ENCODE data around the gene PTGES3.
"Not testable (repeated sequence)": the region's sequence is repeated elsewhere in the genome, so short reads cannot be mapped to it uniquely, and the experiment has no call there.

The PTGES3 gene

DNA sequence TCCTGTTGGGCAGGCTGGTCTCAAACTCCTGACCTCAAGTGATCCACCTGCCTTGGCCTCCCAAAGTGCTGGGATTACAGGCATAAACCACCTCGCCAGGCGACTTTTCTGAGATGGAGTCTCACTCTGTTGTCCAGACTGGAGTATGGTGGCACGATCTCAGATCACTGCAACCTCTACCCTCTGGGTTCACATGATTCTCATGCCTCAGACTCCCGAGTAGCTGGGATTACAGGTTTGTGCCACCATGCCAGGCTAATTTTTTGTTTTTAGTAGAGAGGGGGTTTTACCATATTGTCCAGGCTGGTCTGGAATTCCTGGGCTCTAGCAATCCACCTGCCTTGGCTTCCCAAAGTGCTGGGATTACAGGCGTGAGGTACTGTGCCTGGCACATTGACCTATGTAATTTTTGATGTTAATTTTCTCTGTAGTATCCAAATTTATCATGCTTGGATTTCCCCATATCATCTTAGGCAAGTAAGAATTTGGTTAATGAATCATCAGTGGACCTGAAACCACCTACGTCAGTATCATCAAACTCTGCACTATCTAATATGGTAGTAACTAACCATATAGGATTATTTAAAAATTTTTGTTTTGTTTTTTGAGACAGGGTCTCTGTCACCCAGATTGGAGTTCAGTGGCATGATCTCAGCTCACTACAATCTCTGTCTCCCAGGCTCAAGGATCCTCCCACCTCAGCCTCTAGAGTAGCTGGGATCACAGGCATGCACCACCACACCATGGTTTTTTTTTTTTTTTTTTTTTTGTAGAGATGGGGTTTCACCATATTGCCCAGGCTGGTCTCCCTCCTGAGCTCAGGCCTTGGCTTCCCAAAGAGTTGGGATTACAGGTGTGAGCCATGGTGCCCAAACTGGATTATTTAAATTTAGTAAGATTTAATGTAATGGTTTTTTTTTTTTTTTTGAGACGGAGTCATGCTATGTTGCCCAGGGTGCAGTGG, 30.4 kb downstream of the PTGES3 start:
- H3K27me3 Mint-ChIP-seq (ENCODE audit: low read depth): no peaks in the 10 kb centered on the region
- H3K4me3 Mint-ChIP-seq: no peak overlapping the region
- DNase-seq (ENCODE audit: low spot score): peak; percentile 20
- peaks cover 28% of the 10 kb centered on the region for H3K36me3 Mint-ChIP-seq (ENCODE audit: low read depth)
- H3K9me3 Mint-ChIP-seq: peaks cover 19% of the 10 kb centered on the region
- H3K27ac Mint-ChIP-seq: no peak overlapping the region
- peaks cover 2% of the 10 kb centered on the region for H3K4me1 Mint-ChIP-seq (ENCODE audit: low read depth)

DNA sequence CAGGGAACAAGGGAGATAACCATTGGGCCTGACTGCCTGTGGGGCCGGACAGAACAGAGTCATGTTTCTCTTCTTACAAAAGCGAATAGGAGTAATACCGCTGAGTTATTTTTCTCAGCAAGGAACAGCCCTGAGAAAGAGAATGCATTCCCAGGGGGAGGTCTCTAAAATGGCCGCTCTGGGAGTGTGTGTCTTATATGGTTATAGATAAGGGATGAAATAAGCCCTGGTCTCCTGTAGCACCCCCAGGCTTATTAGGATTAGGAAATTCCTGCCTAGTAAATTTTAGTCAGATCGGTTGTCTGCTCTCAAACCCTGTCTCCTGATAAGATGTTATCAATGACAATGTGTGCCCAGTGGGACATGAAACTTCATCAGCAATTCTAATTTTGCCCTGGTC, 34.3 kb downstream of the PTGES3 start:
- not testable (repeated sequence) for H3K4me1 Mint-ChIP-seq (ENCODE audit: low read depth); H3K4me3 Mint-ChIP-seq; H3K27ac Mint-ChIP-seq; DNase-seq (ENCODE audit: low spot score); H3K27me3 Mint-ChIP-seq (ENCODE audit: low read depth)
- Mint-ChIP-seq H3K9me3 (peaks cover 21% of the 10 kb centered on the region), H3K36me3 (ENCODE audit: low read depth) (peaks cover 18% of the 10 kb centered on the region)

DNA sequence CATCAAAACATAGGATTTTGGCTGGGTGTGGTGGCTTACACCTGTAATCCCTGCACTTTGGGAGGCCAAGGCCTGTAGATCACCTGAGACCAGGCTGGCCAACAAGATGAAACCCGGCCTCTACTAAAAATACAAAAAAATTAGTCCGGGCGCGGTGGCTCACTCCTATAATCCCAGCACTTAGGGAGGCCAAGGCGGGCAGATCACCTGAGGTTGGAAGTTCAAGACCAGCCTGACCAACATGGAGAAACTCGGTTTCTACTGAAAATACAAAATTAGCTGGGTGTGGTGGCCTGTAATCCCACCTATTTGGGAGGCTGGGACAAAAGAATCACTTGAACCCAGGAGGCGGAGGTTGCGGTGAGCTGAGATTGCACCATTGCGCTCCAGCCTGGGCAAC, 40.1 kb downstream of the PTGES3 start:
- not testable (repeated sequence) for DNase-seq (ENCODE audit: low spot score); H3K27ac Mint-ChIP-seq; H3K9me3 Mint-ChIP-seq; H3K4me3 Mint-ChIP-seq; H3K27me3 Mint-ChIP-seq (ENCODE audit: low read depth)
- peaks cover 19% of the 10 kb centered on the region for H3K4me1 Mint-ChIP-seq (ENCODE audit: low read depth)
- peaks cover 27% of the 10 kb centered on the region for H3K36me3 Mint-ChIP-seq (ENCODE audit: low read depth)

DNA sequence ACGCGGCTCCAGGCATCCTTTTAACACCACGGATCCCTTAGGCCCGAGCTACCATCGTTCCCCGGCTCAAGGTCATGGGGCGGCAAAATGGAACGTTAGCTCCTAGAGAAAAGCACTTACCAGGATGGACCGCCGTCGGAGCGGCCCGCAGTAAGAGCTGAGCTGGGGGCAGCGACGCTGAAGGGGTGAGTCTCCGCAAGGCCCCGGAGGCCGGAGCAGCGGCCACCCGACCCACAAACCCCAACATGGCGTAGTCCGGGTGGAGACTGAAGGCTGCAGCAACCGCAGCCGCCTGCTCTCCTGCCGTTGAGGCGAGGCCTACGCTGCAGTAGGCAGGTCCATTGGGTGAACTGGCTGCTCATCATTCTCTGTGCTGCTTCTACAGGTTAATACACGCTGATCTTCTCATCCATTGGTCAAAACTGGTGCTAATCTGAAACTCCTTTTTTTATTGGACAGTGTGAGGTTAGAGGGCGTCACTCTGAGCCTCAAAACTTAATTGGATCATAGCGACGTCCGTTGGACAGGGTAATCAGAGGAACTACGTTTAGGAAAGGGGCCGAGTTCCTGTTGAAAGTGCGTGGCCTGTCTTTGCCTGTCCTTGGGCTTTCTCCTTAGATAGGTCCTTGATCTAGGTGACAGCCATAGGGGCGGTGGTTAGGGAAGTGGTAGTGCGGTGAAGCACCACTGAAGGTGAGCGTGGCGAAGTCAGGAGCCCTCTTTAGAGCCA, 42.2 kb downstream of the PTGES3 start, which contains the start of gene ATP5F1B:
Gene ATP5F1B (minus strand): TSS at position 268 of the 730 bp plus-strand sequence. CDS start 21 bp downstream, at position 247.
- Mint-ChIP-seq H3K36me3 (ENCODE audit: low read depth) (peaks cover 33% of the 10 kb centered on the region), H3K4me1 (ENCODE audit: low read depth) (peaks cover 28% of the 10 kb centered on the region), H3K4me3 (peak within 1 kb of the TSS; percentile 81), H3K9me3 (no peaks in the 10 kb centered on the region), H3K27ac (peak within 1 kb of the TSS; percentile 94), H3K27me3 (ENCODE audit: low read depth) (no peaks in the 10 kb centered on the region)
- DNase-seq (ENCODE audit: low spot score): peak; percentile 94

DNA sequence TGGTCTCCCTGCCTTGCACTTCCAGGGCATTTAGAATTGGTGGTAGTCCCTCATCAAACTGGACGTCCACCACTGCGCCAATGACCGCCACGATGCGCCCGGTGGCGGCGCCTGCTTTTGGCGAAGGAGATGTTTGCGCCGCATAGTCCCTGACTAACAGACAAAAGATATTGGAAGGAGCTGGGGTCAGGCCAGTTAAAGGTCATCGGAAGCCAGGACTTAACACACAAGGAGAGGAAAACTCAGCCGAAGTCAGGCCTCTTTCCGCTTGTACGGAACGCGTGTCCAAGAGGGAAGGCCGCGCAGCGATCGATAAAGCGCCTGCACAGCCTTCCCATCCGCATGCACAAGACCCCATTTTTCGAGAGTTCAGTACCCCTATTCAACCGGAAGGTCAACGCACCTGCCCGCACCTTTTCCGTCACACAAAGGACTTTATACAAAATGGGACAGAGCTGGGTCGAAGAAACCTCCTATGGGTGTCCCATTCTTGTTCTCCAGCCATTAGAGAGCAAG, 42.8 kb downstream of the PTGES3 start:
- Mint-ChIP-seq H3K36me3 (ENCODE audit: low read depth) (peaks cover 38% of the 10 kb centered on the region), H3K4me3 (peak overlapping the region; percentile 81), H3K27me3 (ENCODE audit: low read depth) (no peaks in the 10 kb centered on the region), H3K4me1 (ENCODE audit: low read depth) (peaks cover 28% of the 10 kb centered on the region), H3K9me3 (no peaks in the 10 kb centered on the region), H3K27ac (peak overlapping the region; percentile 94)
- DNase-seq (ENCODE audit: low spot score): no peak

DNA sequence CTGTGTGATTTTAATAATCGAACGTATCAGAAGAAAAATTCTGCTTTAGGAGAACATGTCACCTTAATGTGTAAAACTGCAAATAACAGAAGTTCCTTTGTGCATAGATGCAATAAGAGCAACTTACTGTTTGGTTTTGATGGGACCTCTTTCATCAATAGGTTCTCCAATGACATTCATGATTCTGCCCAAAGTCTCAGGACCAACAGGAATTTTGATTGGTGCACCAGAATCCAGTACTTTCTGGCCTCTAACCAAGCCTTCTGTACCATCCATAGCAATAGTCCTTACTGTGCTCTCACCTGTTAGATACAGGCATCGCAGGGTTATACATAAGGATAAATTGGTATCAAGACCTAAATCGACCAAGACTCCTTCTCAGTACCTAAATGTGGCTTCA, 43.4 kb downstream of the PTGES3 start:
- Mint-ChIP-seq H3K27me3 (ENCODE audit: low read depth) (no peaks in the 10 kb centered on the region), H3K36me3 (ENCODE audit: low read depth) (peaks cover 42% of the 10 kb centered on the region), H3K4me3 (peak overlapping the region; percentile 81), H3K27ac (peak overlapping the region; percentile 94), H3K9me3 (no peaks in the 10 kb centered on the region), H3K4me1 (ENCODE audit: low read depth) (peaks cover 28% of the 10 kb centered on the region)
- DNase-seq (ENCODE audit: low spot score): no peak

DNA sequence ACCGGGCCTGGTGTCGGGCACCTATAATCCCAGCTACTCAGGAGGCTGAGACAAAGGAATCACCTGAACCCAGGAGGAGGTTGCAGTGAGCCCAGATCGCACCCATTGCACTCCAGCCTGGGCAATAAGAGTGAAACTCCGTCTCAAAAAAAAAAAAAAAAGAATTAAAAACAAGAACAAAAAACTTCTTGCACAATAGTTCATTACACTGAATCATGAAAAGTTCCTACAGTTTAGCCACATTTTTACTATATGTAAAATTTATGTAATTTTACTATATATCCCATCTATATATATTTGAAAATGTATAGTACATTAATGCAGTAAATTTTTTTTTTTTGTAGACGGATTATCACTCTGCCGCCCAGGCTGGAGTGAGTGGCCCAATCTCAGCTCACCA, 46.9 kb downstream of the PTGES3 start:
- DNase-seq (ENCODE audit: low spot score): no peak
- H3K9me3 Mint-ChIP-seq: no peaks in the 10 kb centered on the region

DNA sequence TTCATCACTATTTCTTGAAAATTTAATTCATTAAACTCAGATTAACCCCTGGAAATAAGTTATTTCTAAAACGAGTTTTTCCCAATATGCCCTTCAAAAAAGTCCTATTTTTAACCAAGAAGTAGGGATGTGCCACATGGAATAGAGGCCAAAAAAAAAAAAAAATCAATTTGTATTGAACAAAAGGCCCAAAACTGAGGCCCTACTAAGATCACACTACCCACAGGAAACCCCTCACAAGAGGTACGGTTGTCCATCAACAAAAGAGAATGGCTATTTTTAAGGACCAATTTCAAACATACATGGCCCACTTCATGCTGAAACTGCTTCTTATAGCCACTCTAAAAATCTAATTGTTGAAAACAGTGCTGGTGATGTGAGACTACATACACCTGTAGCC, 50.5 kb downstream of the PTGES3 start:
- Mint-ChIP-seq H3K9me3 (no peaks in the 10 kb centered on the region), H3K27ac (peak overlapping the region; percentile 43), H3K4me1 (ENCODE audit: low read depth) (peaks cover 41% of the 10 kb centered on the region), H3K36me3 (ENCODE audit: low read depth) (peaks cover 40% of the 10 kb centered on the region), H3K4me3 (peak overlapping the region; percentile 10), H3K27me3 (ENCODE audit: low read depth) (no peaks in the 10 kb centered on the region)
- DNase-seq (ENCODE audit: low spot score): no peak

More for the DNA sequence above, 46.9 kb downstream of the PTGES3 start:
- Mint-ChIP-seq H3K36me3 (ENCODE audit: low read depth) (peaks cover 64% of the 10 kb centered on the region), H3K27me3 (ENCODE audit: low read depth) (no peaks in the 10 kb centered on the region), H3K27ac (no peak overlapping the region), H3K4me3 (no peak overlapping the region), H3K4me1 (ENCODE audit: low read depth) (peaks cover 38% of the 10 kb centered on the region)

DNA sequence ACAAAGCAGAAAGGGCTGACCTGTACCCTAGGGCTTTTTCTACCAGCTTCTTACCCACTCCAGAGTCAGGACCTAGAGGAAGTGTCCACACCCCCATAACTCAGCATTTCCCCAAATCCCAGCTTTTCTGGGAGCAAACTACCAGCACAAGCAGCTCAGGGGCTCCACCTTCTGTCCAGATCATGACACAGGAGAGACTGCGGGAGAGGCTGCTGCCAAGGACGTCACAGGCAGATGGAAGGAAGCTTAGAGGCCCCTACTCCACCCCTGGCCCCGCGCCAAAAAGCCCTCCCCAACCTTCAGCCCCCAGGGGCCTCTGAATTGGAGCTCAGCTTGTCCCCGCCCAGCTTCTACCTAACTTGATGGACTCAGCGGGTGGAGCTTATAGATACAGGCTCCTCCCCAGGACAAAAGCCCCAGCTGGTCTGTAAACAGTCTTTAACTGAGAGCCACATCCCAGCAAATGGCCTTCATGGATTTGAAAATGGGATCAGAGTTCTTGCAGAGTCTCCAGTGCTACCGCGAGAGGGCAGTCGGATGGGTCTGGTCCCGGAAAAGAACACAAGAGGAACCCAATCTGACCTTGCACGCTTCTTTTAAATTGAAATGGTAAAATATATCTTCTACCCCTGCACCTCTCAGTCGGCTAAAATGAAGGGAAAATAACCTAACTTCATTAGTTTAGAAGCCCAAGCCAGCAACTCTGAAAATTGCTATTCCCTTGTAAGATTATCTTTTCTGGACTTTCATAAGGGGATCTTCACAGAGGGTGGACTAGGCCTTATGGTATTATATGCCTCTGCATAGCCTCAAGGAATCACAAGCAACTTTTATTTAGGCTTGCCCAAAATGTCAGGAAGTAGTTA, 51.2 kb downstream of the PTGES3 start:
- peak; percentile 88 for DNase-seq (ENCODE audit: low spot score)
- H3K27ac Mint-ChIP-seq: peak overlapping the region; percentile 96
- peak overlapping the region; percentile 92 for H3K4me3 Mint-ChIP-seq
- H3K36me3 Mint-ChIP-seq (ENCODE audit: low read depth): peaks cover 33% of the 10 kb centered on the region
- no peaks in the 10 kb centered on the region for H3K9me3 Mint-ChIP-seq
- H3K27me3 Mint-ChIP-seq (ENCODE audit: low read depth): no peaks in the 10 kb centered on the region
- H3K4me1 Mint-ChIP-seq (ENCODE audit: low read depth): peaks cover 38% of the 10 kb centered on the region

DNA sequence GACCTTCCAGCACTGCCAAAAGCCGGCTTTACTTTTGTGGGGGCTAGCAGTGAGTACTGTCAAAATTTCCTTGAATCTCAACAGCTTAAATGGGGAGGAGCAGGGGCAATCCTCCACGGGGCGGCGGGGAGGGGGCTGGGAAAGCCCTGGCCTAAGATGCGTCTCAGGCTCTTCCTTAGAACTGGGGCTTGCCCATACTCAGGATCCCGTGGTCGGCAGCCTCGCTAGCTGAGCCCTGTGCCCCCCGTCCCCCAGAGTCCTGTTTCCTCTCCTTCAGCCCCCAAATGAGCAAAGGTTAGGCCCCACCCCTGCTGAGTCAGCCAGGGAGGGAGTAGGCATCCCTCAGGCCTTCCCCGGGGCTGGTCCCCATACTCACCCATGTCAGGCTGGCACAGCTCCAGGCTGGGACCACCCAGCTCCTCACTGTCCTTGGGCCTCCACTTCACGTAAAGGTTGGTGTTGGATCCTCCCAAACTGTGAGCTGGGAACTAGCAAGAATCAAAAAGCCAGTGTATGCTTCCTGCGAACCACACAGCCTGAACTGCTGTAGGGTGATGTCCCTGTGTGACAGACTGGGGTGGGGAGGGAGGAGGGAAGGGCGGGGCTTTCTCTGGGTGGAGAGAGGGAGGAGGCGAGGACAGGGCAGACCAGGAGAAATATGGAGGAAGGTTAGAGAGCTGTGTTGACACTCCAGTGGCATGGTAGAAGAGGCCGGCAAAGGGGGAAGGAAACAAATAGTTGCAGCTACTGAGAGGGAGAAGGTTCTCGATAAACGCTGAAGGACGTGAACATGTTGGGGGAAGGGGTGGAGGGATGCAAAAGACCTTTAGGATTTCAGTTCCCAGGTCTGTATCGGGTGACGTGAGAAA, 52.0 kb downstream of the PTGES3 start:
- H3K27me3 Mint-ChIP-seq (ENCODE audit: low read depth): no peaks in the 10 kb centered on the region
- H3K4me3 Mint-ChIP-seq: peak overlapping the region; percentile 92
- H3K9me3 Mint-ChIP-seq: no peaks in the 10 kb centered on the region
- peaks cover 43% of the 10 kb centered on the region for H3K4me1 Mint-ChIP-seq (ENCODE audit: low read depth)
- H3K27ac Mint-ChIP-seq: peak overlapping the region; percentile 96
- peaks cover 33% of the 10 kb centered on the region for H3K36me3 Mint-ChIP-seq (ENCODE audit: low read depth)
- DNase-seq (ENCODE audit: low spot score): peak; percentile 74

DNA sequence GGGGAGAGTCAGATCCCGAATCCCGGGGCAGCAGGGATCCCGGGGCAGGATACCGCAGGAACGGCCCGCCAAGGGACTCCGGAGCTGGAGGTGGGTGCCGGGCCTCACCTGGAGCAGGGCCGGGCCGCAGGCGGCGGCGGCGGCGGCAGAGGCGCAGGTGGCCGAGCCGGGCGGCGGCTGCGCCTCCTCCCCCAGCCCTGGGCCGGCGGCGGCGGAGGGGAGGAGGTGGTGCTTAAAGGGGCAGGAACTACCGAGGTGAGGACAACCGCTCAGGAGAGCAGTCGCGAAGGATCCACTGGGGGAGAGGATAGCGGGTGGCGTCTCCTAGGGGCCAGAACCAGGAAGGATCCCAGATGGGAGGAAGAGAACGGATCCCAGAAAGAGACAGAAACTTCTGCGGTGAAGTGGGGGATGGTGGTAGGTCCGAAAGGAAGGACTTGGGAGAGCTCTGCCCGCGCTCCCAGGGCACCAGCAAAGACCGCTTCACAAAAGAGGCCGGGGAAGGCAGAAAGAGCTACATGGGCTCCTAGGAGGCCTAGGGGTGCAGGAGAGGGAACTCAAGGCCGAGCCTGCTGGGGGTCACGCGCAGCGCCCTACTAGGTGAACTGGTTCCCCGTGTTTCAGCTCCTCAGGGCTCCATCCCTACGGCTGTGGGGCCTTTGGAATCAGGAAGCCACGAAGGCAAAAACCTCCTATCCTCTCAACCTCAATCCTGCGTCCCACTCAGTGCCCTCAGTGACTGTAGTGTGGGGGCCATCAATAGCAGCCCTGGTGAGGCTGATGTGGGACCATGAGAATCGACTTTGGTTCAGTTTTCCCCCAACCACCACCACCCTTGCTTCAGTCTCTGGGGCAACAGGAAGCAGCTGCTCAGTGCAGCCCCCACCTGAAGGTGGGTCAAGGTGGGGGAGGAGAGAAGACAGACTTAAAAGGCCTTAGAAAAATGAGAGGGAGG, 53.0 kb downstream of the PTGES3 start:
- Mint-ChIP-seq H3K4me1 (ENCODE audit: low read depth) (peaks cover 50% of the 10 kb centered on the region), H3K4me3 (peak overlapping the region; percentile 92), H3K36me3 (ENCODE audit: low read depth) (peaks cover 29% of the 10 kb centered on the region), H3K27ac (peak overlapping the region; percentile 96), H3K27me3 (ENCODE audit: low read depth) (no peaks in the 10 kb centered on the region), H3K9me3 (no peaks in the 10 kb centered on the region)
- peak; percentile 62 for DNase-seq (ENCODE audit: low spot score)
